CD4-positive, alpha-beta T cell treated with Interleukin-12 subunit alpha and Interleukin-12 subunit beta, for 1 hour (primary cell): ENCODE results near the gene C20orf173.
"Not testable (repeated sequence)": the region's sequence is repeated elsewhere in the genome, so short reads cannot be mapped to it uniquely, and the experiment has no call there.

Source experiments
- DNase-seq: peaks from one replicate; pipeline ENCODE4 v3.0.0-alpha.2; 2020

The C20orf173 gene

GRCh38 chr20:35544941-35545340 is 15.5 kb upstream of the C20orf173 start:
- DNase-seq, result not testable (repeated sequence)

DNA sequence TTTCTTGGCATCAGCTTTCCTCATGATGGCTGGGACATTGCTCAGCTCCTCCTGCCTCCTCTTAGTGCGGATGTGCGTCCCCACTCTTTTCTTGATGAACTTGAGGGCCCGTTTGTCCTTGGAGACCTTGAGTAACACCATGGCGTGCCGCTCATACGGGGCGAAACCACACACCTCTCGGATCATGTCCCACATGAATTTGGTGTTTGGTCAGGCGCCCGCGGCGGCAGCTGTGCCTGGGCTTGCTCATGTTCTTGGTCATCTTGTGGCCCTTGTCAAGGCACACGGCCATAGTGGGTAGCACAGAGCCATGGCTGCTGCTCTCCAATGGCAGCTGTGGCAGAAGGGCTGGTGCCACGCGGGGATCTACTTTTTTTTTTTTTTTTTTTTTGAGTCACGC is 15.0 kb upstream of the C20orf173 start:
- no peak for DNase-seq

- DNase-seq, result no peak
These were observed 13.5 kb upstream of the C20orf173 start for GRCh38 chr20:35542990-35543389.

DNA sequence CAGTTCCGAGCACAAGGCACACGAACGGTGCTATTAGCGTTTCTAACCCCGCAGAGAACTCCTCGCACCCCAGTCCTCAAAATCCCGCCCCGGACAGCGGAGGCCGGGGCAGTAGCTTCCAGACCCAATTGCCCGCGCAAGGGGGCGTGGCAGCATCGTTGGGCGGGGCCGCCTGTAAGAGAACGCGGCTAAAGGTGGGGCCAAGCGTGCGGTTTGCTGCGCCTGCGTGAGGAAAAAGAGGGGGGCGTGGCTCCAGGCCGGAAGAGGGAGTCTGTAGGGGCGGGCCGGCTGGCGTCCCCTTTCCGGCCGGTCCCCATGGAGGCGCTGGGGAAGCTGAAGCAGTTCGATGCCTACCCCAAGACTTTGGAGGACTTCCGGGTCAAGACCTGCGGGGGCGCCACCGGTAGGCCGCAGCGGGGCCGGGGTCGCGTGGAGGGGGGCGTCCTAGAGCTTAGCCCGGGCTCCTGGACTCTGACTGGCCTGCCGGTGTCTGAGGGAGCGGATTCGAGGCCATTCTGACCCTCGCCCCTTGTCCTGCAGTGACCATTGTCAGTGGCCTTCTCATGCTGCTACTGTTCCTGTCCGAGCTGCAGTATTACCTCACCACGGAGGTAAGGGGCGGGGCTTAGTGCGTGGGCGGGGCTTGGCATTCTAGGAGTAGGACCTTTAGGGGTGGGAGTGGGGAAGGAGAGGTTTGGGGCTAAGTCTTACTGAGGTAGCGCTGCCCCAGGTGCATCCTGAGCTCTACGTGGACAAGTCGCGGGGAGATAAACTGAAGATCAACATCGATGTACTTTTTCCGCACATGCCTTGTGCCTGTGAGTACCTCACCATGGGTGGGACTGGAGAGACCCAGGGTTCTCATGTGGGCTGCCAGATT is 12.6 kb upstream of the C20orf173 start, which contains the start of gene ERGIC3:
Gene ERGIC3 (plus strand): TSS at position 296 of the 880 bp plus-strand sequence. CDS start 20 bp downstream, at position 316.
- peak; percentile 98 for DNase-seq

DNA sequence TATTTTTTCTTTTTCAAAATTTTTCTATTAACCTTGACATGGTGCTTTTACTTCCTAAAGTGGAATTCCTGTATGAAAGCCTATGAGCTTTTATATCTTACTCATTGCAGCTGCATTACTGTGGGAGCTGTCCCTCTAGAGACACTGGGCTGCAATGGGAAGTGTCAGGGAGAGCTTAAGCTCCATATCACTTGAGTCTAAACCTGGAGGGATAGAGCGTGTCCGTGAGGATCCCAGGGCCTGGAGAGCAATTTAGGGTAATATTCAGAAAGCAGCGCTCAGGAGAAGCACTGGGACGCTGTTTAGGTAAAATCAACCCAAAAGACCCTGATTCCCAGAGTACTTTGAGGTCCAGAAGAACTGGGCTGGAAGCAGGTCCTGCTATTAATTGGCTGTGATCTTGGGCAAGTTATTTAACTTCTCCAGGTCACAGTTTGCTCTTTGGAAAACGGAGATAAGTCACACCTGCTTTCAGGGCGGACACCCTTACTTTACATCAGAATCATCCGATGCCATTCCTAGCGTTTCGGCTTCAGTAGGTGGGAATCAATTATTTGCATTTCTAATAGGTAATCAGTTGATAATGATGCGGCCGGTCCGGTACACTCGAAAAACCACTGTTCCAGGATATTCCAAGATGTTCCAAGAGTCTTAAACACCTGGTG is 11.8 kb upstream of the C20orf173 start:
- DNase-seq, result no peak

- peak; percentile 18 for DNase-seq
These were observed 10.3 kb upstream of the C20orf173 start for GRCh38 chr20:35539756-35540212.

DNA sequence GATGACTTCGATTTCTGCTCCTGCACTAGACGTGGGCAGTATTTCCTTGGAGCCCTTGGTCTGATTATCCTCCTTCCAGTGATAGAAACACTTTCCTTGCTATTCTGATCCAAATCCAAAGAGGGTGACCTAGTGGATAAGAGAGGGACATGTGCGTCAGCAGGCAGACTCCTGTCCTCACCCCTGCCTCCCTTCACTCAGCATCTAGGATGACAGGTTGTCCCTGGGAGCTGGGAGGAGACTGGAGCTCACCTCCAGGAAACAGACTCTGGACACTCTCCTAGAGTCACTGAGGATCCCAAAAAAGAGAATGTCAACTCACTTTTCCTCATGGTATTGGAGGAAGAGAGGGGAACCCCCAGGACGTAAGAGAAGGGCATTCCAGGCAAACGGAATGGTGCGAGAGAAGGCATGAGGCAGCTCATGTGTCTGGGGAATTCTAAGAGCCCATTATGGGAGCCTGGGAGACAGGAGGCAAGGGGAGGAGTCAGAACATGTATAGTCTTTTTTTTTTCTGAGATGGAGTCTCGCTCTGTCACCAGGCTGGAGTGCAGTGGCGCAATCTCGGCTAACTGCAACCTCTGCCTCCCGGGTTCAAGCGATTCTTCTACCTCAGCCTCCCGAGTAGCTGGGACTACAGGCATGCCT is 2.2 kb downstream of the C20orf173 start:
- DNase-seq, result no peak

- no peak for DNase-seq
These were observed 3.8 kb downstream of the C20orf173 start for GRCh38 chr20:35525639-35526038.

- DNase-seq, result peak; percentile 23
These were observed 6.1 kb downstream of the C20orf173 start for GRCh38 chr20:35523298-35523888.

GRCh38 chr20:35518955-35519354 is 10.5 kb downstream of the C20orf173 start:
- DNase-seq, result no peak

DNA sequence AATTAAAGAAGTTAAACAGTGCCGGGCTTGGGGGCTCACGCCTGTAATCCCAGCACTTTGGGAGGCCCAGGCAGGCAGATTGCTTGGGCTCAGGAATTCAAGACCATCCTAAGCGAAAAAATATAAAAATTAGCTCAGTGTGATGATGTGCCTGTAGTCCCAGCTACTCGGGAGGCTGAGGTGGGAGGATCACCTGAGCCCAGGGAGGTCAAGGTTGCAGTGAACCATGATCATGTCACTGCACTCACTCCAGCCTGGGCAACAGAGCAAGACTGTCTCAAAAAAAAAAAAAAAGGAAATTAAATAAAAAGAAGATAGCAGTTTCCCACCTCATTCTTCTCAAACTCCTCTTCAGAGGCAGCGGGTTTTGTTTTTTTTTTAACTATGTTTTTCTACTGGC is 11.7 kb downstream of the C20orf173 start:
- not testable (repeated sequence) for DNase-seq

GRCh38 chr20:35517125-35517524 is 12.3 kb downstream of the C20orf173 start:
- DNase-seq, result no peak

- no peak for DNase-seq
These were observed 13.4 kb downstream of the C20orf173 start for GRCh38 chr20:35515949-35516645.

DNA sequence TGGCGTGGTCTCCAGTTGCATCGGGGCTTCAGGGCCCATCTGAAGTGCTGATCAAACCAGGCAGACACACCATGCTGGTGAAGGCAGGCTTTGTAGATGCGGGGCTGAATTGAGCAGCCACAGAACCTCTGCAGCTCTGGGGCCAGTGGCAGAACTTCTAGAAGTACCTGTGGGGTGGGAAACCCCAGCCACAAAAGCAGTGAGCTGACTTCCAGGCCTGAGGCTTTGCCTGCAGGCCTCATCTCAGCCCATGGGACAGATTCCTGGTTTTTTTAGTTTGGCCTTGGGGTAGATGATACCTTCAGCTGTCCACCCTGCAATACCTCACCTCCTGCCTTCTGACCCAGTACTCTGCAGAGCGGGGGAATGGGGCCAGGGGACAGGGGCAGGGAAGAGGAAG is 14.1 kb downstream of the C20orf173 start:
- DNase-seq, result no peak

DNA sequence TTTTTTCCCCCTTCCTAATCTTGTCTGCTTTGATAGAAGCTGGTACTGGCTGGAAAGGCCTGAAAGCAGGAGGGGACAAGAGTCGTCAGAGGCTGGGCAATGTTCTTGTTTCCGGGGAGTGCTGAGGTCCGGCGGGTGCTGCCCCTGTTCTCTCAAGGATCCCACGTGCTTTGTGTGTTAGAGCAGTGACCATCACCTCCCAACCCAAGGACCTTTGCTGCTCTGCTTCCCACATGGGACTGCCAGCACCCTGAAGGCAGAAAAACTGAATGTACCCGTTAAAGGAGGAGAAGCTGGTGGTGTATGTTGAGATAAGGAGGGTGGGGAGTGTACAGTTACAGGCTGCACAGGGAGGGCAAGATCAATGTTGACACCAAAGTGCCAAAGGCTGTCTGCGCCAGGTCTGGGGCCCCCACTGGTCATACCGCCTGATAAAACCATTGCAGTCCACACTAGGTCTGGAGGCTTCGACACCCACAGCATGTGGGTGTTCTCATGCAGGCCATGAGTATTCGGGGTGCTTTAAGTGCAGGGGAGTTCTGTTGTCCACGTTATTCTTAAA is 15.0 kb downstream of the C20orf173 start:
- no peak for DNase-seq

- DNase-seq, result peak; percentile 20
These were observed 17.5 kb downstream of the C20orf173 start for GRCh38 chr20:35511814-35512420.

DNA sequence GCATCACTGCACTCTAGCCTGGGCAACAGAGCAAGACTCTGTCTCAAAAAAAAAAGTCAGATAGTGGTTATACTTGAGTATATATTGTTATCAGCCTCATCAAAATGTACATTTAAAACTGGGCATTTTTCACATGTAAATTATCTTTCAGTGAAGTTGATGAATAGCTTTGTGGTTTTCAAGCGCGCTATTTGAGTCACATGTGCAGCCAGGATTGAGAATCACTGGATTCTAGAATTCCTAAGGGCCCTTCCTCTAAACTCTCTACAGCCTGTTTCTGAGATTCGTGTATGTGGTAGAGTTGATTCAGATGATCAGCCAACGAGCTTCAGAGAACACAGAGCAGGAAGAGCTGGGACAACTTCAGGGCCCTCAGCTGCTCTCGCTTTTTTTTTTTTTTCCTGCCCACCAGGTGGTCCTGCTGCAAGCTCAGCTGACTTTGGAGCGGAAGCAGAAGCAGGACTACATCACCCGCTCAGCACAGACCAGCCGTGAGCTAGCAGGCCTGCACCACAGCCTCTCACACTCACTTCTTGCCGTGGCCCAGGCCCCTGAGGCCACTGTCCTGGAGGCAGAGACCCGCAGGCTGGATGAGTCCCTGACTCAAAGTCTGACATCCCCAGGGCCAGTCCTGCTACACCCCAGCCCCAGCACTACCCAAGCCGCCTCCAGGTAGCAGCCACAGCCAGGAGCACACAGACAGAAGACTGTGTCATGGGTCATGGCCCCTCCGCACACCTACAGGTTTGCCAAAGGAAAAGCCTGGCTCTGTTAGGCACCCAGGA is 18.3 kb downstream of the C20orf173 start:
- DNase-seq, result no peak

DNA sequence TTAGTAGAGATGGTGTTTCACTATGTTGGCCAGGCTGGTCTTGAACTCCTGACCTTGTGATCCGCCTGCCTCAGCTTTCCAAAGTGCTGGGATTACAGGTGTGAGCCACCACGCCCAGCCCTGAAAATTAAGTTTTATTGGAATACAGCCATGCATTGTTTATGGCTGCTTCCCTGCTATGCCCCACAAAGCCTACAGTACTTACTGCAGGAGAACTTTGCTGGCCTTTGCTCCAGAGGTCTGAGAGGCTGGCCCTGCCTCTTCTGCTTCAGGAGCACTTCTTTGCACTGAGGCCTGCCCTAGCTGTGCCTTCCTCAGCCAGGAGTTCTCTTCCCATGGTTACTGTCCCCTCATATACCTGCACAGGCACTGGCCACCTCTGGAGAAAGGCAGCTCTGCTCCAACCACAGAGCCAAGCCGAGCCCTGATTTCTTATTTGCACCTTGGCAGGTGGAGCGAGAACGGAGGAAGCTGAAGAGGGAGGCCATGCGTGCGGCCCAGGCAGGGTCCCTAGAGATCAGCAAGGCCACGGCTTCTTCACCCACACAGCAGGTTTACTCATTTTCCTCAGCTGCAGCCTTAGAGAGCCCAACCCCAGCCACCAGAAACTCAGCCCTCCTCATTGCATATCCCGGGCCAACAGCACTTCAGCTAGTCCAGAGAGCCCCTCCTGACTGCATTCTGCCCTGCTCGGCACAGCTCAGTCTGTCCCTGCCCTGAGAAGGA is 20.8 kb downstream of the C20orf173 start:
- DNase-seq, result no peak

GRCh38 chr20:35506872-35507638 is 22.4 kb downstream of the C20orf173 start:
- DNase-seq, result no peak
